SK-N-SH treated with all-trans-retinoic acid at 6 μM for 48 hours (cell line): ENCODE results near the gene CPOX.

Experiments
- ATAC-seq: fragments of 200-7000 bp; cut with Tn5 transposase; 3 replicates; pipeline ENCODE4 v1.9.1; 2020; ENCODE audit warnings: mild to moderate bottlenecking, moderate library complexity
- ARNTL ChIP-seq: fragments of 450-650 bp; formaldehyde crosslinking; IDR thresholded peaks from 2 replicates; pipeline ENCODE4 v1.5.0; 2020; ENCODE audit warnings: low read depth, mild to moderate bottlenecking, moderate library complexity, borderline replicate concordance
- CSDC2 ChIP-seq: fragments of 250-450 bp; sonication (Bioruptor Pico); IDR thresholded peaks from 2 replicates; pipeline ENCODE4 v1.5.0; 2020; ENCODE audit warnings: mild to moderate bottlenecking, moderate library complexity
- ESRRG ChIP-seq: fragments of 250-450 bp; sonication (Bioruptor Pico); IDR thresholded peaks from 2 replicates; pipeline ENCODE4 v1.6.1; 2021; ENCODE audit warnings: mild to moderate bottlenecking
- GLIS3 ChIP-seq: fragments of 250-450 bp; sonication (Bioruptor Pico); IDR thresholded peaks from 2 replicates; pipeline ENCODE4 v1.5.0; 2020; ENCODE audit warnings: mild to moderate bottlenecking, moderate library complexity
- OSR1 ChIP-seq: fragments of 250-450 bp; sonication (Bioruptor Pico); IDR thresholded peaks from 2 replicates; pipeline ENCODE4 v1.8.0; 2022; ENCODE audit warnings: moderate library complexity, mild to moderate bottlenecking, inconsistent platforms
- RARB ChIP-seq: fragments of 250-450 bp; sonication (Bioruptor Pico); IDR thresholded peaks from 2 replicates; pipeline ENCODE4 v1.8.0; 2021; ENCODE audit warnings: mild to moderate bottlenecking, moderate library complexity
- SNAI2 ChIP-seq: fragments of 250-450 bp; sonication (Bioruptor Pico); IDR thresholded peaks from 2 replicates; pipeline ENCODE4 v1.5.0; 2020; ENCODE audit warnings: mild to moderate bottlenecking, moderate library complexity
- TOX ChIP-seq: fragments of 250-450 bp; sonication (Bioruptor Pico); IDR thresholded peaks from 2 replicates; pipeline ENCODE4 v1.8.0; 2021; ENCODE audit warnings: mild to moderate bottlenecking, moderate library complexity, borderline replicate concordance
- ZC3H10 ChIP-seq: fragments of 250-450 bp; sonication (Bioruptor Pico); IDR thresholded peaks from 2 replicates; pipeline ENCODE4 v1.5.1; 2021; ENCODE audit warnings: mild to moderate bottlenecking, moderate library complexity
- ZFP3 ChIP-seq: fragments of 250-450 bp; sonication (Bioruptor Pico); IDR thresholded peaks from 2 replicates; pipeline ENCODE4 v1.5.0; 2020; ENCODE audit warnings: mild to moderate bottlenecking, moderate library complexity
- ZFP30 ChIP-seq: fragments of 450-650 bp; formaldehyde crosslinking; IDR thresholded peaks from 2 replicates; pipeline ENCODE4 v1.5.0; 2022; ENCODE audit warnings: mild to moderate bottlenecking, moderate library complexity
- ZNF565 ChIP-seq: fragments of 450-650 bp; formaldehyde crosslinking; conservative IDR thresholded peaks from 2 replicates; pipeline ENCODE4 v1.5.0; 2020; ENCODE audit warnings: low read depth, mild to moderate bottlenecking, moderate library complexity
- ZNF70 ChIP-seq: fragments of 450-650 bp; formaldehyde crosslinking; IDR thresholded peaks from 2 replicates; pipeline ENCODE4 v1.5.0; 2020; ENCODE audit warnings: mild to moderate bottlenecking, moderate library complexity
- TF ChIP-seq, protein P1 (sequence below): fragments of 250-450 bp; sonication (Bioruptor Pico); IDR thresholded peaks from 2 replicates; pipeline ENCODE4 v1.8.0; 2021; ENCODE audit warnings: low read depth, mild to moderate bottlenecking, moderate library complexity, borderline replicate concordance
- TF ChIP-seq, protein P2 (sequence below): fragments of 250-450 bp; sonication (Bioruptor Pico); IDR thresholded peaks from 2 replicates; pipeline ENCODE4 v1.5.1; 2020; ENCODE audit warnings: low read depth, mild to moderate bottlenecking, moderate library complexity
- TF ChIP-seq, protein P3 (sequence below): fragments of 250-450 bp; sonication (Bioruptor Pico); IDR thresholded peaks from 2 replicates; pipeline ENCODE4 v1.5.1; 2021; ENCODE audit warnings: mild to moderate bottlenecking, moderate library complexity
- TF ChIP-seq, protein P4 (sequence below): fragments of 250-450 bp; sonication (Bioruptor Pico); IDR thresholded peaks from 2 replicates; pipeline ENCODE4 v1.8.0; 2020; ENCODE audit warnings: mild to moderate bottlenecking, moderate library complexity, borderline replicate concordance
- TF ChIP-seq, protein P5 (sequence below): fragments of 250-450 bp; sonication (Bioruptor Pico); IDR thresholded peaks from 2 replicates; pipeline ENCODE4 v1.5.0; 2020; ENCODE audit warnings: mild to moderate bottlenecking, moderate library complexity

CPOX gene

DNA sequence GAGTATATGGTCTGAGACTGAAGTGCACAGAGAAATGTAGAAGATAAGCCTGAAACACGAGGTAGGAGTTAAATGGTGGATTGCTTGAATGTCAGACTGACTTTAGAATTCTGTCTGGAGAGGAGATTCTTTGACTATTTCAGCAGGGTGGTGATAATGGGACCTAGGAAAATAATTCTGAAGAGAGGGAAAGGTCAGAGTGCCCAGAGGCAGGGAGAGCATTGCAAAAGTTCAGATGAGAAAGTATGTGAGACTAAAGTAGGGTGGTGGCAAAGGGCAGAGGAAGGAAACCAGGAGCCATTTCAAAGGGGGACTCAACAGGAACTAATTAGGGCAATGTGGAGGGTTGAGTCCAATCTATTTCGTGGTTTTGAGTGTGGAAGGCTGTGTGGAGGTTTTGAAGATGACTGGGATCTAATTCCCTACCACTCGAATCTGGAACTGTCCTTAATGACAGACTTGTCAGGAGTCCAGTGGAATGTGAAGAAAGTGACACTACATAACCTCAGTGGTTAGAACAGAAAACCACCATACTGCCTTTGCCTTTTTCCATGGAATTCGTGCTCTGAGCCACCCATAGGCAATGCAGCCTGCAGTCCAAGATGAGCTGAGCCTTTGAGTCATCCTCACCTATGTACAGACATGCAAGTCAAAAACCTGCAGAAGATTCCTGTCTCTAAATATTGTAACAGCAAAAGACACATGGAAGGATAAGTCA, 16.1 kb downstream of the CPOX start (continued):
- TF ChIP-seq, protein P1, sequence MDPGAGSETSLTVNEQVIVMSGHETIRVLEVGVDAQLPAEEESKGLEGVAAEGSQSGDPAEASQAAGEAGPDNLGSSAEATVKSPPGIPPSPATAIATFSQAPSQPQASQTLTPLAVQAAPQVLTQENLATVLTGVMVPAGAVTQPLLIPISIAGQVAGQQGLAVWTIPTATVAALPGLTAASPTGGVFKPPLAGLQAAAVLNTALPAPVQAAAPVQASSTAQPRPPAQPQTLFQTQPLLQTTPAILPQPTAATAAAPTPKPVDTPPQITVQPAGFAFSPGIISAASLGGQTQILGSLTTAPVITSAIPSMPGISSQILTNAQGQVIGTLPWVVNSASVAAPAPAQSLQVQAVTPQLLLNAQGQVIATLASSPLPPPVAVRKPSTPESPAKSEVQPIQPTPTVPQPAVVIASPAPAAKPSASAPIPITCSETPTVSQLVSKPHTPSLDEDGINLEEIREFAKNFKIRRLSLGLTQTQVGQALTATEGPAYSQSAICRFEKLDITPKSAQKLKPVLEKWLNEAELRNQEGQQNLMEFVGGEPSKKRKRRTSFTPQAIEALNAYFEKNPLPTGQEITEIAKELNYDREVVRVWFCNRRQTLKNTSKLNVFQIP, result no peak
- TF ChIP-seq GLIS3 (no peak), ZC3H10 (CRISPR knock-in tag) (no peak), ZFP30 (no peak), TOX (CRISPR knock-in tag) (no peak)
- TF ChIP-seq, protein P2, sequence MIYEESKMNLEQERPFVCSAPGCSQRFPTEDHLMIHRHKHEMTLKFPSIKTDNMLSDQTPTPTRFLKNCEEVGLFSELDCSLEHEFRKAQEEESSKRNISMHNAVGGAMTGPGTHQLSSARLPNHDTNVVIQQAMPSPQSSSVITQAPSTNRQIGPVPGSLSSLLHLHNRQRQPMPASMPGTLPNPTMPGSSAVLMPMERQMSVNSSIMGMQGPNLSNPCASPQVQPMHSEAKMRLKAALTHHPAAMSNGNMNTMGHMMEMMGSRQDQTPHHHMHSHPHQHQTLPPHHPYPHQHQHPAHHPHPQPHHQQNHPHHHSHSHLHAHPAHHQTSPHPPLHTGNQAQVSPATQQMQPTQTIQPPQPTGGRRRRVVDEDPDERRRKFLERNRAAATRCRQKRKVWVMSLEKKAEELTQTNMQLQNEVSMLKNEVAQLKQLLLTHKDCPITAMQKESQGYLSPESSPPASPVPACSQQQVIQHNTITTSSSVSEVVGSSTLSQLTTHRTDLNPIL (CRISPR knock-in tag), result no peak
- TF ChIP-seq, protein P3, sequence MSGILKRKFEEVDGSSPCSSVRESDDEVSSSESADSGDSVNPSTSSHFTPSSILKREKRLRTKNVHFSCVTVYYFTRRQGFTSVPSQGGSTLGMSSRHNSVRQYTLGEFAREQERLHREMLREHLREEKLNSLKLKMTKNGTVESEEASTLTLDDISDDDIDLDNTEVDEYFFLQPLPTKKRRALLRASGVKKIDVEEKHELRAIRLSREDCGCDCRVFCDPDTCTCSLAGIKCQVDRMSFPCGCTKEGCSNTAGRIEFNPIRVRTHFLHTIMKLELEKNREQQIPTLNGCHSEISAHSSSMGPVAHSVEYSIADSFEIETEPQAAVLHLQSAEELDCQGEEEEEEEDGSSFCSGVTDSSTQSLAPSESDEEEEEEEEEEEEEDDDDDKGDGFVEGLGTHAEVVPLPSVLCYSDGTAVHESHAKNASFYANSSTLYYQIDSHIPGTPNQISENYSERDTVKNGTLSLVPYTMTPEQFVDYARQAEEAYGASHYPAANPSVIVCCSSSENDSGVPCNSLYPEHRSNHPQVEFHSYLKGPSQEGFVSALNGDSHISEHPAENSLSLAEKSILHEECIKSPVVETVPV, result no peak

DNA sequence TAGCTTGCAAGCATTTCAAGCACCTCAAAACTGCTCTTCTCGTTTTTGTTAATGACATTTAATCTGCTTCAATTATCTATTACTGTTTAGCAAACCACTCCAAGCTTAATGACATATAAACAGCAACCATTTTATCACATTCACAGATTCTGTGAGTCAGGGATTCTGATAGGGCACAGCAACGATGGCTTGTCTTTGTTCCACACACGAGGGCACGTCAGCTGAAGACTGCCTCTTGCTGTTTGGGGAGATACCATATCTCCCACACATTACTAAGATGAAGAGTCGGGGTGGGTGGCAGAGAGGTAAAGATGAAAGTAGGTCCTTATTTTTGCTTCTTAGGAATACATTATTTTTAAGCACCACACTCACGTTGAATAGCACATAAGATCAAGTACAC, 19.3 kb downstream of the CPOX start:
- TF ChIP-seq SNAI2 (no peak), GLIS3 (no peak), ZNF70 (no peak), OSR1 (CRISPR knock-in tag) (no peak), RARB (CRISPR knock-in tag) (no peak), ARNTL (no peak), ZFP3 (no peak), TOX (CRISPR knock-in tag) (no peak), CSDC2 (no peak), ZNF565 (CRISPR knock-in tag) (no peak), ESRRG (no peak)
- TF ChIP-seq, protein P4, sequence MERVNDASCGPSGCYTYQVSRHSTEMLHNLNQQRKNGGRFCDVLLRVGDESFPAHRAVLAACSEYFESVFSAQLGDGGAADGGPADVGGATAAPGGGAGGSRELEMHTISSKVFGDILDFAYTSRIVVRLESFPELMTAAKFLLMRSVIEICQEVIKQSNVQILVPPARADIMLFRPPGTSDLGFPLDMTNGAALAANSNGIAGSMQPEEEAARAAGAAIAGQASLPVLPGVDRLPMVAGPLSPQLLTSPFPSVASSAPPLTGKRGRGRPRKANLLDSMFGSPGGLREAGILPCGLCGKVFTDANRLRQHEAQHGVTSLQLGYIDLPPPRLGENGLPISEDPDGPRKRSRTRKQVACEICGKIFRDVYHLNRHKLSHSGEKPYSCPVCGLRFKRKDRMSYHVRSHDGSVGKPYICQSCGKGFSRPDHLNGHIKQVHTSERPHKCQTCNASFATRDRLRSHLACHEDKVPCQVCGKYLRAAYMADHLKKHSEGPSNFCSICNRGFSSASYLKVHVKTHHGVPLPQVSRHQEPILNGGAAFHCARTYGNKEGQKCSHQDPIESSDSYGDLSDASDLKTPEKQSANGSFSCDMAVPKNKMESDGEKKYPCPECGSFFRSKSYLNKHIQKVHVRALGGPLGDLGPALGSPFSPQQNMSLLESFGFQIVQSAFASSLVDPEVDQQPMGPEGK (CRISPR knock-in tag), result no peak
- TF ChIP-seq, protein P3, result no peak
- TF ChIP-seq, protein P5, sequence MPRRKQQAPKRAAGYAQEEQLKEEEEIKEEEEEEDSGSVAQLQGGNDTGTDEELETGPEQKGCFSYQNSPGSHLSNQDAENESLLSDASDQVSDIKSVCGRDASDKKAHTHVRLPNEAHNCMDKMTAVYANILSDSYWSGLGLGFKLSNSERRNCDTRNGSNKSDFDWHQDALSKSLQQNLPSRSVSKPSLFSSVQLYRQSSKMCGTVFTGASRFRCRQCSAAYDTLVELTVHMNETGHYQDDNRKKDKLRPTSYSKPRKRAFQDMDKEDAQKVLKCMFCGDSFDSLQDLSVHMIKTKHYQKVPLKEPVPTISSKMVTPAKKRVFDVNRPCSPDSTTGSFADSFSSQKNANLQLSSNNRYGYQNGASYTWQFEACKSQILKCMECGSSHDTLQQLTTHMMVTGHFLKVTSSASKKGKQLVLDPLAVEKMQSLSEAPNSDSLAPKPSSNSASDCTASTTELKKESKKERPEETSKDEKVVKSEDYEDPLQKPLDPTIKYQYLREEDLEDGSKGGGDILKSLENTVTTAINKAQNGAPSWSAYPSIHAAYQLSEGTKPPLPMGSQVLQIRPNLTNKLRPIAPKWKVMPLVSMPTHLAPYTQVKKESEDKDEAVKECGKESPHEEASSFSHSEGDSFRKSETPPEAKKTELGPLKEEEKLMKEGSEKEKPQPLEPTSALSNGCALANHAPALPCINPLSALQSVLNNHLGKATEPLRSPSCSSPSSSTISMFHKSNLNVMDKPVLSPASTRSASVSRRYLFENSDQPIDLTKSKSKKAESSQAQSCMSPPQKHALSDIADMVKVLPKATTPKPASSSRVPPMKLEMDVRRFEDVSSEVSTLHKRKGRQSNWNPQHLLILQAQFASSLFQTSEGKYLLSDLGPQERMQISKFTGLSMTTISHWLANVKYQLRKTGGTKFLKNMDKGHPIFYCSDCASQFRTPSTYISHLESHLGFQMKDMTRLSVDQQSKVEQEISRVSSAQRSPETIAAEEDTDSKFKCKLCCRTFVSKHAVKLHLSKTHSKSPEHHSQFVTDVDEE (CRISPR knock-in tag), result no peak
- TF ChIP-seq, protein P2 (CRISPR knock-in tag), result no peak
- no peak for ATAC-seq
